GM12878 (cell line): Measurements from ENCODE around the gene CTSH. TPM values are rescaled to one million over a fixed set of nuclear protein-coding genes. Genes with fewer than 3 reads are reported as not detected.

ENCODE experiments used
- ATAC-seq: fragments of 200-7000 bp; cut with Tn5 transposase; 3 replicates; pipeline ENCODE4 v1.9.1; 2020; ENCODE audit warnings: mild to moderate bottlenecking, moderate library complexity
- BruUV-seq: library from RNA; stranded (reverse); fragments of 400-500 nt; replicated peaks from 2 replicates; lab custom pipeline; 2021; lab: Mats Ljungman, UMichigan
- CTCF ChIA-PET: fragments of 300-600 bp; sonication (Branson Sonifier 250); formaldehyde crosslinking; extraction: SDS; loops from one replicate; lab custom pipeline; 2021; ENCODE audit warnings: inconsistent platforms; lab: Yijun Ruan, JAX
- POLR2A ChIA-PET: fragments of 350-600 bp; formaldehyde crosslinking; extraction: SDS; loops from one replicate; lab custom pipeline; 2021; ENCODE audit warnings: inconsistent platforms; lab: Charles Lee
- RAD21 ChIA-PET: fragments of 300-600 bp; sonication (Branson Sonifier 250); formaldehyde crosslinking; loops from one replicate; lab custom pipeline; 2023; ENCODE audit warnings: antibody characterized with exemption; ENCODE audit not compliant: unreplicated experiment; lab: Charles Lee
- SMC1A ChIA-PET: fragments of 300-600 bp; sonication (Branson Sonifier 250); formaldehyde crosslinking; loops from one replicate; lab custom pipeline; 2023; ENCODE audit not compliant: unreplicated experiment, uncharacterized antibody; lab: Charles Lee
- DNase-seq: peaks from one replicate; pipeline ENCODE4 v3.0.0-alpha.2; 2011; ENCODE audit warnings: low read depth, low spot score
- FAIRE-seq: peaks from 3 replicates; lab custom pipeline; 2011; peaks lifted over from hg19 to GRCh38; lab: Jason Lieb, UNC
- H2AFZ ChIP-seq: 2 replicates; pipeline ENCODE4 v1.6.0; 2011; ENCODE audit warnings: low read depth, low read length, control low read depth; ENCODE audit not compliant: control insufficient read depth
- H3K27ac ChIP-seq: 2 replicates; pipeline ENCODE4 v1.5.1; 2011; ENCODE audit warnings: control low read depth; ENCODE audit not compliant: control insufficient read depth, insufficient read depth
- H3K27me3 ChIP-seq, 2 experiments: replicated peaks in 1 of 2; 2 replicates each; pipeline versions ENCODE4 v1.6.0 to v1.6.1; 2011; ENCODE audit warnings: low read length in 1 of 2; ENCODE audit not compliant: control insufficient read depth in 2 of 2, insufficient read depth in 2 of 2
- H3K36me3 ChIP-seq, 2 experiments: 2 replicates each; pipeline ENCODE4 v1.5.1; 2011; ENCODE audit warnings: low read length in 1 of 2; ENCODE audit not compliant: control insufficient read depth in 2 of 2, insufficient read depth in 2 of 2
- H3K4me1 ChIP-seq: 2 replicates; pipeline ENCODE4 v1.6.1; 2011; ENCODE audit warnings: mild to moderate bottlenecking, low read length, moderate library complexity, mixed read lengths; ENCODE audit not compliant: control insufficient read depth, insufficient read depth
- H3K4me2 ChIP-seq: 2 replicates; pipeline ENCODE4 v1.6.0; 2011; ENCODE audit warnings: control low read depth; ENCODE audit not compliant: control insufficient read depth, insufficient read depth
- H3K4me3 ChIP-seq: fragments of 200-600 bp; sonication (generic); 2 replicates; pipeline ENCODE4 v1.5.1; 2016
- H3K79me2 ChIP-seq: 2 replicates; pipeline ENCODE4 v1.6.0; 2011; ENCODE audit warnings: low read length; ENCODE audit not compliant: control insufficient read depth, insufficient read depth
- H3K9ac ChIP-seq: 2 replicates; pipeline ENCODE4 v1.8.0; 2011; ENCODE audit warnings: low read length, control low read depth, mixed read lengths; ENCODE audit not compliant: control insufficient read depth, insufficient read depth
- H3K9me3 ChIP-seq: replicated peaks from 3 replicates; pipeline ENCODE4 v1.5.1; 2011; ENCODE audit warnings: mild to moderate bottlenecking, low read length; ENCODE audit not compliant: control insufficient read depth, insufficient read depth
- H4K20me1 ChIP-seq: 2 replicates; pipeline ENCODE4 v1.6.0; 2011; ENCODE audit not compliant: control insufficient read depth, insufficient read depth
- CEBPB ChIP-seq, 2 experiments: fragments of 150-350 bp in 1 of 2; IDR thresholded peaks; 2 replicates each; pipeline ENCODE4 v1.6.1; 2012 to 2014; ENCODE audit warnings: low read depth in 2 of 2, low read length in 2 of 2, borderline replicate concordance in 1 of 2, inconsistent platforms in 1 of 2
- CREM ChIP-seq: IDR thresholded peaks from 2 replicates; pipeline ENCODE4 v1.6.1; 2014; ENCODE audit warnings: antibody characterized with exemption, low read depth
- E4F1 ChIP-seq: fragments of 450-650 bp; IDR thresholded peaks from 2 replicates; pipeline ENCODE4 v1.6.1; 2018; ENCODE audit warnings: borderline replicate concordance, mild to moderate bottlenecking; ENCODE audit not compliant: partially characterized antibody
- FOXM1 ChIP-seq: IDR thresholded peaks from 2 replicates; pipeline ENCODE4 v1.6.1; 2012; ENCODE audit warnings: low read depth, mild to moderate bottlenecking, inconsistent platforms, low read length, moderate library complexity
- MEF2B ChIP-seq: fragments of 450-650 bp; IDR thresholded peaks from 2 replicates; pipeline ENCODE4 v1.6.1; 2018; ENCODE audit warnings: mild to moderate bottlenecking, moderate library complexity; ENCODE audit not compliant: partially characterized antibody, poor library complexity, severe bottlenecking
- WGBS: methylation state at CpG from one replicate; pipeline ENCODE4 v1.1.6; 2016; ENCODE audit warnings: low lambda C conversion rate; ENCODE audit not compliant: insufficient replicate concordance, insufficient coverage; ENCODE audit errors: missing lambda C conversion rate; 5-methylcytosine and 5-hydroxymethylcytosine counted together
- in situ Hi-C: fragments of 300-500 bp; cut with MboI; formaldehyde crosslinking; loops from 9 replicates; pipeline ENCODE4 v1.14.3; 2018; ENCODE audit warnings: mixed read lengths
- intact Hi-C: fragments of 100-400 bp; cut with micrococcal nuclease; formaldehyde crosslinking; loops from one replicate; pipeline ENCODE4 v1.14.2; 2022; ENCODE audit not compliant: unreplicated experiment
- polyA plus RNA-seq, 11 experiments: library from polyadenylated mRNA; depleted of rRNA in 4 of 11; unstranded in 6 of 11; stranded (reverse) in 5 of 11; fragments of >200 nt; fragmentation: Nextera tagmentation in 4 of 11; fragmentation: Illumina TruSeq in 1 of 11; extraction: Ambion mirVana in 4 of 11; extraction: Trizol in 1 of 11; gene quantifications; 1 replicate in 1 of 11; 2 replicates in 10 of 11; pipeline versions ENCODE4 v1.2.1 to v1.2.3, GENCODE V29; 2011 to 2016; ENCODE audit warnings: inconsistent platforms in 2 of 11, missing spikeins in 2 of 11, low read depth in 1 of 11
- total RNA-seq, 4 experiments: library from RNA; depleted of rRNA in 3 of 4; stranded (reverse); fragments of >200 nt in 3 of 4; fragmentation: Illumina TruSeq in 1 of 4; extraction: Trizol in 1 of 4; gene quantifications; 2 replicates each; pipeline versions ENCODE4 v1.2.1 to v1.2.3, GENCODE V29; 2013 to 2021

Gene CTSH
- total and polyA plus RNA-seq, 10 of the 15 experiments (the other 5 are each of a cell fraction or from before 2014, with no cell fraction given): 30.2 to 1,212 (median 519) TPM

GRCh38 chr15:78993931-78994530 is 49.2 kb upstream of the CTSH start:
- ATAC-seq (no peak), DNase-seq (no peak), FAIRE-seq (no peak)
- H4K20me1 ChIP-seq: no peaks in the 10 kb centered on the region
- no TSS peak for BruUV-seq
- 60% methylated on average over 10 of the region's 10 CpGs for WGBS
- H3K27me3 ChIP-seq: no peaks in the 10 kb centered on the region
- in situ Hi-C loops: loop anchor here (25.0 kb wide), 1 partner anchor 832 kb away; no protein-coding TSS in a partner anchor
- no peaks in the 10 kb centered on the region for H3K9me3 ChIP-seq
- H3K4me2 ChIP-seq: no peak overlapping the region
- no peak overlapping the region for H3K27ac ChIP-seq
- H3K79me2 ChIP-seq: no peaks in the 10 kb centered on the region
- intact Hi-C loops: no loop called here
- no peak overlapping the region for H3K4me3 ChIP-seq
- no peaks in the 10 kb centered on the region for H3K36me3 ChIP-seq
- H3K4me1 ChIP-seq: peaks cover 15% of the 10 kb centered on the region
- H3K9ac ChIP-seq: no peak overlapping the region
- ChIA-PET RAD21 (no interaction called here), CTCF (interaction anchor here (0.6 to 1.1 kb wide), 3 partner anchors 13 to 194 kb away, joined by 3 read pairs; no protein-coding TSS in a partner anchor)
- TF ChIP-seq CREM (no peak), MEF2B (no peak), E4F1 (no peak), CEBPB (IDR thresholded peaks at IDR 0.05; ENCODE audit: borderline replicate concordance in 1 of 2, low read depth in 2 of 2, low read length in 2 of 2) (no peak), FOXM1 (no peak)
- TF ChIP-seq, all 136 proteins: peak for 0
- H2AFZ ChIP-seq: no peak overlapping the region
- ChIA-PET POLR2A (interaction anchor here (1.2 kb wide), 1 partner anchor 10 kb away, joined by 3 read pairs; no protein-coding TSS in a partner anchor), SMC1A (interaction anchor here (1.3 kb wide), 1 partner anchor 134 kb away, joined by 5 read pairs; no protein-coding TSS in a partner anchor)
